K562 (cell line): ENCODE results near the gene ACSBG1. TPM values are rescaled to one million over a fixed set of nuclear protein-coding genes. Genes with fewer than 3 reads are reported as not detected.

ENCODE experiments used
- ATF2 ChIP-seq: sonication (generic); formaldehyde crosslinking; IDR thresholded peaks from 2 replicates; pipeline ENCODE4 v1.8.1; 2022; ENCODE audit warnings: missing genetic modification reagents
- C11orf30 ChIP-seq: fragments of 450-650 bp; IDR thresholded peaks from 2 replicates; pipeline ENCODE4 v1.6.1; 2016; ENCODE audit warnings: low read depth, mild to moderate bottlenecking
- EGR1 ChIP-seq: fragments of 450-650 bp; conservative IDR thresholded peaks from 2 replicates; pipeline ENCODE4 v1.6.1; 2017; ENCODE audit warnings: mild to moderate bottlenecking
- ETV1 ChIP-seq: fragments of 450-650 bp; conservative IDR thresholded peaks from 2 replicates; pipeline ENCODE4 v1.6.1; 2016; ENCODE audit warnings: missing genetic modification characterization, control low read depth, low read depth, missing compliant biosample characterization
- KDM4B ChIP-seq, 2 experiments: fragments of 450-650 bp in 1 of 2; sonication (generic) in 1 of 2; IDR thresholded peaks; 2 replicates each; pipeline ENCODE4 v1.6.1; 2016 to 2017; ENCODE audit warnings: borderline replicate concordance in 2 of 2, antibody characterized with exemption in 1 of 2, low read depth in 1 of 2, mild to moderate bottlenecking in 1 of 2
- PRDM10 ChIP-seq: fragments of 450-650 bp; IDR thresholded peaks from 2 replicates; pipeline ENCODE4 v1.6.1; 2018; ENCODE audit not compliant: partially characterized antibody
- PURB ChIP-seq: sonication (generic); formaldehyde crosslinking; IDR thresholded peaks from 2 replicates; pipeline ENCODE4 v1.9.0; 2021; ENCODE audit warnings: low read depth, mild to moderate bottlenecking, missing genetic modification reagents
- RBM15 ChIP-seq: fragments of 200-400 bp; formaldehyde crosslinking; IDR thresholded peaks from 2 replicates; pipeline ENCODE4 v1.6.1; 2018; ENCODE audit warnings: mild to moderate bottlenecking, low read length, moderate library complexity; ENCODE audit not compliant: insufficient read depth
- SP2 ChIP-seq: IDR thresholded peaks from 2 replicates; pipeline ENCODE4 v1.6.1; 2011; ENCODE audit warnings: mild to moderate bottlenecking, low read depth, low read length, moderate library complexity; ENCODE audit not compliant: poor library complexity, severe bottlenecking; ENCODE audit errors: extremely low read depth
- TAF9B ChIP-seq: fragments of 450-650 bp; IDR thresholded peaks from 2 replicates; pipeline ENCODE4 v1.6.1; 2018; ENCODE audit warnings: mild to moderate bottlenecking; ENCODE audit not compliant: partially characterized antibody
- USF1 ChIP-seq: sonication (generic); formaldehyde crosslinking; IDR thresholded peaks from 2 replicates; pipeline ENCODE4 v1.9.0; 2022; ENCODE audit warnings: mild to moderate bottlenecking, missing genetic modification reagents
- YY1 ChIP-seq, 3 experiments: IDR thresholded peaks; 2 replicates each; pipeline ENCODE4 v1.6.1; 2011; ENCODE audit warnings: low read length in 2 of 3, mild to moderate bottlenecking in 2 of 3, moderate library complexity in 2 of 3, borderline replicate concordance in 1 of 3, control low read depth in 1 of 3, low read depth in 1 of 3; ENCODE audit not compliant: insufficient read depth in 3 of 3, insufficient replicate concordance in 2 of 3, control insufficient read depth in 1 of 3, insufficient read length in 1 of 3; ENCODE audit errors: extremely low read depth in 1 of 3
- ZNF384 ChIP-seq: IDR thresholded peaks from 2 replicates; pipeline ENCODE4 v1.6.1; 2012; ENCODE audit warnings: low read depth, low read length, improper control_type of control experiment
- ZNF511 ChIP-seq: sonication (generic); formaldehyde crosslinking; IDR thresholded peaks from 2 replicates; pipeline ENCODE4 v1.8.0; 2022; ENCODE audit warnings: mild to moderate bottlenecking, missing genetic modification reagents
- polyA plus RNA-seq, 8 experiments: library from polyadenylated mRNA; depleted of rRNA in 4 of 8; stranded (reverse) in 5 of 8; unstranded in 3 of 8; fragments of >200 nt; fragmentation: Nextera tagmentation in 2 of 8; fragmentation: Illumina TruSeq in 1 of 8; extraction: Ambion mirVana in 2 of 8; extraction: Trizol in 1 of 8; gene quantifications; 2 replicates each; pipeline versions ENCODE4 v1.2.1 to v1.2.3, GENCODE V29; 2011 to 2014; ENCODE audit warnings: inconsistent platforms in 1 of 8, missing spikeins in 1 of 8
- total RNA-seq, 7 experiments: library from RNA; depleted of rRNA in 6 of 7; stranded (reverse); fragments of >200 nt in 6 of 7; fragmentation: Illumina TruSeq in 2 of 7; extraction: Trizol in 2 of 7; gene quantifications; 2 replicates each; pipeline versions ENCODE4 v1.2.1 to v1.2.3, GENCODE V29; 2011 to 2021; ENCODE audit warnings: low replicate concordance in 1 of 7

Gene ACSBG1
- total and polyA plus RNA-seq, 9 of the 15 experiments (the other 6 are each of a cell fraction or from before 2014, with no cell fraction given) = 0.36 to 6.4 (median 2.5) TPM

GRCh38 chr15:78131295-78132061, 102.9 kb downstream of the ACSBG1 start, which contains the start of gene CIB2 (continued):
- TF ChIP-seq KDM4B (IDR thresholded peaks at IDR 0.05; ENCODE audit: borderline replicate concordance in 2 of 2, low read depth in 1 of 2) = no peak
- peak; percentile 88 for TF ChIP-seq ETV1 (tag)
- no peak for TF ChIP-seq ZNF384
- no peak for TF ChIP-seq RBM15
- peak; percentile 83 for TF ChIP-seq EGR1
- TF ChIP-seq ZNF511 (CRISPR knock-in tag) = no peak
- peak in 2 of 3 experiments; percentile 25 to 48 for TF ChIP-seq YY1 (IDR thresholded peaks at IDR 0.05; ENCODE audit: borderline replicate concordance in 1 of 3, control insufficient read depth in 1 of 3, extremely low read depth in 1 of 3, insufficient read depth in 3 of 3, insufficient read length in 1 of 3, insufficient replicate concordance in 2 of 3, low read depth in 1 of 3, low read length in 2 of 3)
- no peak for TF ChIP-seq PRDM10
- no peak for TF ChIP-seq TAF9B
- no peak for TF ChIP-seq C11orf30
- TF ChIP-seq PURB (CRISPR knock-in tag) = no peak
- TF ChIP-seq USF1 (CRISPR knock-in tag) = no peak
- no peak for TF ChIP-seq ATF2 (CRISPR knock-in tag)
- TF ChIP-seq SP2 = no peak
